Mucosa of stomach (tissue), 1 donor: Measurements from ENCODE around the gene SMG6.
A peak's percentile ranks its signal among the peaks of the same experiment; 100 is the strongest.

Experiments used
- H3K27me3 ChIP-seq: one replicate; pipeline ENCODE4 v1.7.0; 2013; ENCODE audit warnings: mild to moderate bottlenecking, low read length; ENCODE audit not compliant: control insufficient read depth, insufficient read depth
- H3K36me3 ChIP-seq: one replicate; pipeline ENCODE4 v1.7.0; 2013; ENCODE audit warnings: low read length; ENCODE audit not compliant: control insufficient read depth, insufficient read depth
- H3K4me1 ChIP-seq: one replicate; pipeline ENCODE4 v1.7.0; 2013; ENCODE audit warnings: mild to moderate bottlenecking, low read length; ENCODE audit not compliant: control insufficient read depth, insufficient read depth
- H3K4me3 ChIP-seq: one replicate; pipeline ENCODE4 v1.7.0; 2013; ENCODE audit warnings: low read length
- H3K9ac ChIP-seq: one replicate; pipeline ENCODE4 v1.7.0; 2013; ENCODE audit warnings: mild to moderate bottlenecking, low read length, moderate library complexity
- H3K9me3 ChIP-seq: one replicate; pipeline ENCODE4 v1.7.0; 2013; ENCODE audit warnings: mild to moderate bottlenecking, low read length, moderate library complexity; ENCODE audit not compliant: control insufficient read depth
- donor health status: Pancreatic carcinoma.

Gene SMG6

GRCh38 chr17:2049333-2050299 is 254.0 kb downstream of the SMG6 start:
- Histone ChIP-seq H3K27me3 (peaks cover 31% of the 10 kb centered on the region), H3K9me3 (no peaks in the 10 kb centered on the region), H3K9ac (peak overlapping the region; percentile 64), H3K4me3 (peak overlapping the region; percentile 56), H3K4me1 (peaks cover 24% of the 10 kb centered on the region), H3K36me3 (no peaks in the 10 kb centered on the region)

- peak overlapping the region; percentile 64 for H3K9ac ChIP-seq
- H3K27me3 ChIP-seq = peaks cover 23% of the 10 kb centered on the region
- H3K36me3 ChIP-seq = no peaks in the 10 kb centered on the region
- H3K4me1 ChIP-seq = peaks cover 16% of the 10 kb centered on the region
- no peak overlapping the region for H3K4me3 ChIP-seq
- no peaks in the 10 kb centered on the region for H3K9me3 ChIP-seq
Observed at GRCh38 chr17:2048805-2049204, 254.8 kb downstream of the SMG6 start.

GRCh38 chr17:2047590-2047989 is 256.0 kb downstream of the SMG6 start:
- peaks cover 16% of the 10 kb centered on the region for H3K4me1 ChIP-seq
- H3K9ac ChIP-seq = no peak overlapping the region
- H3K27me3 ChIP-seq = peaks cover 12% of the 10 kb centered on the region
- no peak overlapping the region for H3K4me3 ChIP-seq
- no peaks in the 10 kb centered on the region for H3K36me3 ChIP-seq
- H3K9me3 ChIP-seq = no peaks in the 10 kb centered on the region

- Histone ChIP-seq H3K4me1 (peaks cover 26% of the 10 kb centered on the region), H3K27me3 (no peaks in the 10 kb centered on the region), H3K9me3 (no peaks in the 10 kb centered on the region), H3K9ac (no peak overlapping the region), H3K36me3 (no peaks in the 10 kb centered on the region), H3K4me3 (no peak overlapping the region)
Observed at GRCh38 chr17:2044263-2044894, 259.2 kb downstream of the SMG6 start.

GRCh38 chr17:2043785-2044184 is 259.8 kb downstream of the SMG6 start:
- no peaks in the 10 kb centered on the region for H3K36me3 ChIP-seq
- no peaks in the 10 kb centered on the region for H3K9me3 ChIP-seq
- peaks cover 20% of the 10 kb centered on the region for H3K4me1 ChIP-seq
- H3K27me3 ChIP-seq = no peaks in the 10 kb centered on the region
- peak overlapping the region; percentile 29 for H3K9ac ChIP-seq
- H3K4me3 ChIP-seq = no peak overlapping the region

- Histone ChIP-seq H3K4me3 (peak overlapping the region; percentile 95), H3K9ac (peak overlapping the region; percentile 86), H3K36me3 (no peaks in the 10 kb centered on the region), H3K9me3 (no peaks in the 10 kb centered on the region), H3K4me1 (peaks cover 17% of the 10 kb centered on the region), H3K27me3 (no peaks in the 10 kb centered on the region)
Observed at GRCh38 chr17:2042933-2043332, 260.7 kb downstream of the SMG6 start.

- Histone ChIP-seq H3K4me3 (peak overlapping the region; percentile 95), H3K27me3 (no peaks in the 10 kb centered on the region), H3K36me3 (no peaks in the 10 kb centered on the region), H3K4me1 (peaks cover 17% of the 10 kb centered on the region), H3K9me3 (no peaks in the 10 kb centered on the region), H3K9ac (peak overlapping the region; percentile 86)
Observed at GRCh38 chr17:2042390-2042847, 261.2 kb downstream of the SMG6 start.

GRCh38 chr17:2041561-2042389 is 261.8 kb downstream of the SMG6 start, which contains the start of gene OVCA2:
OVCA2 (plus strand) TSS chr17:2042022; CDS start chr17:2042048, 26 bp downstream.
- peak within 1 kb of the TSS; percentile 86 for H3K9ac ChIP-seq
- H3K9me3 ChIP-seq = no peaks in the 10 kb centered on the region
- peaks cover 2% of the 10 kb centered on the region for H3K36me3 ChIP-seq
- H3K4me1 ChIP-seq = peaks cover 17% of the 10 kb centered on the region
- no peaks in the 10 kb centered on the region for H3K27me3 ChIP-seq
- peak within 1 kb of the TSS; percentile 95 for H3K4me3 ChIP-seq

- peak overlapping the region; percentile 86 for H3K9ac ChIP-seq
- peaks cover 17% of the 10 kb centered on the region for H3K4me1 ChIP-seq
- H3K27me3 ChIP-seq = no peaks in the 10 kb centered on the region
- peaks cover 4% of the 10 kb centered on the region for H3K36me3 ChIP-seq
- no peaks in the 10 kb centered on the region for H3K9me3 ChIP-seq
- peak overlapping the region; percentile 95 for H3K4me3 ChIP-seq
Observed at GRCh38 chr17:2040942-2041560, 262.5 kb downstream of the SMG6 start.

- Histone ChIP-seq H3K27me3 (no peaks in the 10 kb centered on the region), H3K4me1 (peaks cover 17% of the 10 kb centered on the region), H3K9me3 (no peaks in the 10 kb centered on the region), H3K4me3 (no peak overlapping the region), H3K36me3 (peaks cover 4% of the 10 kb centered on the region), H3K9ac (no peak overlapping the region)
Observed at GRCh38 chr17:2040219-2040827, 263.3 kb downstream of the SMG6 start.

- Histone ChIP-seq H3K27me3 (no peaks in the 10 kb centered on the region), H3K4me1 (peaks cover 8% of the 10 kb centered on the region), H3K9me3 (no peaks in the 10 kb centered on the region), H3K9ac (no peak overlapping the region), H3K36me3 (peaks cover 4% of the 10 kb centered on the region), H3K4me3 (no peak overlapping the region)
Observed at GRCh38 chr17:2037155-2037554, 266.4 kb downstream of the SMG6 start.
